DND-41 (cell line): ENCODE data around the gene SPSB1.

Source experiments
- CTCF ChIP-seq: IDR thresholded peaks from 2 replicates; pipeline ENCODE4 v1.5.1; 2012; ENCODE audit warnings: borderline replicate concordance, low read length, moderate library complexity, mild to moderate bottlenecking; ENCODE audit not compliant: poor library complexity, severe bottlenecking; ENCODE audit errors: extremely low read depth
- EZH2 ChIP-seq: IDR thresholded peaks from 3 replicates; pipeline ENCODE4 v1.6.1; 2012; ENCODE audit warnings: borderline replicate concordance, low read depth, mild to moderate bottlenecking, moderate library complexity, low read length, inconsistent platforms; ENCODE audit not compliant: severe bottlenecking

DNA sequence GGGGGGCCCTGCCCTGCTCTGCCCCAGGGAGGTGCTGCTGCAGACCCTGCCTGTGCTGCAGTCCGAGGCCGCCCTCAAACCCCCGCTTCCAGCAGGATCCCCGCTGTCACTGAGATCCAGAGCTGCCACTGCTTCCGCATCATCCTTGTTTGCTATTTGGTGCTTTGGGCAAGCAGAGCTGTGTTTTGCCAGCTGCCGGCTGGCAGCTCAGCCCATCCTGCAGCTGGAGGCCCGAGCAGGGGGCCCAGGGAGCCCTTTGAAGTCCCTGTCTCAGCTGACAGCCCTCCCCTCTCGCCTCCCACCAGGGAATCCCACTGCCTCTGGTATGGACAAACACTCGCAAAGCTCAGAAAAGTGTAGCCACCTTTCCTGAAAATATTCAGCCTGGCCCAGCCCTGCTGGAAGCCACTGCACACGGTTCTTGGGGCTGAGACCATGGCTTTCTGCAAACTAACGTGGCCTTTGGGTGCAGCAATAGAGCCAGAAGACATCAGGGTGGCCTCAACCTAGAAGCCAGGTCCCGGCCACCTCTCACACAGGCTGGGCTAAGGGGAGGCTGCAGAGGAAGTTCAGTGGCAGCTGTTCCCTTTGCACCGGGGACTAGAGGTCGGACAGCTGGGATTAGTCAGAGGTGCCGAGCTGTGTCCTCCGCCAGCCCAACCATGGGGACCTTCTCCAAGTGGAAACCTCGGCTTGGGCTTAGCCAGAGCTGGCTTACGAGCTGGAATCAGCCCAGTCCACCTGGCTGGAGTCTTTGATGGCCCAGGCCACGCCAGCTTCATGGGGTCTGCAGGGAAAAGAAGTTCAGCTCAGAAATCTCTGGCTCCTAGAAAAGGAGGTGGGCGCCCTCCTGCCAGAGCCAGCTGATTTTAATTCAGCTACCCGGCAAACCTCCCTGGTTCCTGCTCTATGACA lies 107.1 kb downstream of the SPSB1 start:
- no peak for TF ChIP-seq CTCF
- no peak for TF ChIP-seq EZH2
